ENCODE results near the gene PELI1. TPM values are rescaled to one million over a fixed set of nuclear protein-coding genes. Genes with fewer than 3 reads are reported as not detected.

PELI1 gene
- total RNA-seq, 2 experiments from 2014 or later: 257 to 274 TPM

- ATAC-seq (ENCODE audit: poor library complexity): no peak
Measured at GRCh38 chr2:64093341-64093740, 50.9 kb downstream of the PELI1 start.

GRCh38 chr2:64092502-64092901 lies 51.7 kb downstream of the PELI1 start:
- Histone ChIP-seq H3K9me3 (ENCODE audit: control insufficient read depth in 1 of 2, insufficient read depth in 1 of 2, low read length in 2 of 2) (peaks cover 0 to 3% of the 10 kb centered on the region in 2 experiments), H3K27ac (ENCODE audit: low read depth in 1 of 2, low read length in 2 of 2) (no peak overlapping the region), H3K36me3 (ENCODE audit: insufficient read depth, low read length) (peaks cover 44% of the 10 kb centered on the region), H3K4me1 (ENCODE audit: insufficient read depth, low read length) (no peaks in the 10 kb centered on the region), H3K4me3 (ENCODE audit: low read length) (no peak overlapping the region), H3K27me3 (ENCODE audit: control insufficient read depth in 1 of 2, insufficient read depth in 2 of 2, low read length in 2 of 2) (no peaks in the 10 kb centered on the region)
- no peak for TF ChIP-seq CTCF (IDR thresholded peaks at IDR 0.05)
- intact Hi-C loops (cut with DNase I, micrococcal nuclease): no loop called here
- H3K36me3 Mint-ChIP-seq (ENCODE audit: low read depth): peaks cover 62% of the 10 kb centered on the region
- H3K27me3 Mint-ChIP-seq: no peaks in the 10 kb centered on the region
- H3K4me1 Mint-ChIP-seq (ENCODE audit: low read depth): peaks cover 5% of the 10 kb centered on the region
- ATAC-seq (ENCODE audit: poor library complexity) (no peak), DNase-seq (no peak)
- ChIA-PET POLR2A (no interaction called here), CTCF (interaction anchor here (0.5 kb wide), 1 partner anchor 21 kb away, joined by 3 read pairs; no protein-coding TSS in a partner anchor)
- H3K9me3 Mint-ChIP-seq: no peaks in the 10 kb centered on the region
- no peak overlapping the region for H3K27ac Mint-ChIP-seq
- no peak overlapping the region for H3K4me3 Mint-ChIP-seq

More at GRCh38 chr2:64093341-64093740, 50.9 kb downstream of the PELI1 start:
- Histone ChIP-seq H3K36me3 (ENCODE audit: insufficient read depth, low read length) (peaks cover 52% of the 10 kb centered on the region), H3K4me3 (ENCODE audit: low read length) (no peak overlapping the region), H3K4me1 (ENCODE audit: insufficient read depth, low read length) (no peaks in the 10 kb centered on the region), H3K9me3 (ENCODE audit: control insufficient read depth in 1 of 2, insufficient read depth in 1 of 2, low read length in 2 of 2) (peaks cover 0 to 3% of the 10 kb centered on the region in 2 experiments), H3K27ac (ENCODE audit: low read depth in 1 of 2, low read length in 2 of 2) (no peak overlapping the region), H3K27me3 (ENCODE audit: control insufficient read depth in 1 of 2, insufficient read depth in 2 of 2, low read length in 2 of 2) (no peaks in the 10 kb centered on the region)
- no peaks in the 10 kb centered on the region for H3K27me3 Mint-ChIP-seq
- no peaks in the 10 kb centered on the region for H3K9me3 Mint-ChIP-seq
- H3K4me1 Mint-ChIP-seq (ENCODE audit: low read depth): peaks cover 5% of the 10 kb centered on the region
- DNase-seq: no peak
- POLR2A ChIA-PET: no interaction called here
- H3K4me3 Mint-ChIP-seq: no peak overlapping the region
- intact Hi-C loops (cut with DNase I, micrococcal nuclease): no loop called here
- TF ChIP-seq CTCF (IDR thresholded peaks at IDR 0.05): no peak
- H3K36me3 Mint-ChIP-seq (ENCODE audit: low read depth): peaks cover 70% of the 10 kb centered on the region
- CTCF ChIA-PET: interaction anchor here (0.5 kb wide), 1 partner anchor 22 kb away, joined by 3 read pairs; no protein-coding TSS in a partner anchor
- no peak overlapping the region for H3K27ac Mint-ChIP-seq

GRCh38 chr2:64090264-64090663 lies 54.0 kb downstream of the PELI1 start:
- no peak for TF ChIP-seq CTCF (IDR thresholded peaks at IDR 0.05)
- Mint-ChIP-seq H3K27me3 (no peaks in the 10 kb centered on the region), H3K27ac (no peak overlapping the region), H3K9me3 (no peaks in the 10 kb centered on the region), H3K4me3 (no peak overlapping the region), H3K4me1 (ENCODE audit: low read depth) (no peaks in the 10 kb centered on the region), H3K36me3 (ENCODE audit: low read depth) (peaks cover 40% of the 10 kb centered on the region)
- H3K4me1 ChIP-seq (ENCODE audit: insufficient read depth, low read length): no peaks in the 10 kb centered on the region
- ATAC-seq (ENCODE audit: poor library complexity) (no peak), DNase-seq (no peak)
- ChIA-PET POLR2A (no interaction called here), CTCF (no interaction called here)
- H3K36me3 ChIP-seq (ENCODE audit: insufficient read depth, low read length): peaks cover 21% of the 10 kb centered on the region
- H3K27me3 ChIP-seq (ENCODE audit: control insufficient read depth in 1 of 2, insufficient read depth in 2 of 2, low read length in 2 of 2): no peaks in the 10 kb centered on the region
- intact Hi-C loops (cut with DNase I, micrococcal nuclease): no loop called here
- H3K27ac ChIP-seq (ENCODE audit: low read depth in 1 of 2, low read length in 2 of 2): no peak overlapping the region
- no peak overlapping the region for H3K4me3 ChIP-seq (ENCODE audit: low read length)
- H3K9me3 ChIP-seq (ENCODE audit: control insufficient read depth in 1 of 2, insufficient read depth in 1 of 2, low read length in 2 of 2): no peaks in the 10 kb centered on the region
